ENCODE measurements around the gene COL23A1.

Gene COL23A1

DNA sequence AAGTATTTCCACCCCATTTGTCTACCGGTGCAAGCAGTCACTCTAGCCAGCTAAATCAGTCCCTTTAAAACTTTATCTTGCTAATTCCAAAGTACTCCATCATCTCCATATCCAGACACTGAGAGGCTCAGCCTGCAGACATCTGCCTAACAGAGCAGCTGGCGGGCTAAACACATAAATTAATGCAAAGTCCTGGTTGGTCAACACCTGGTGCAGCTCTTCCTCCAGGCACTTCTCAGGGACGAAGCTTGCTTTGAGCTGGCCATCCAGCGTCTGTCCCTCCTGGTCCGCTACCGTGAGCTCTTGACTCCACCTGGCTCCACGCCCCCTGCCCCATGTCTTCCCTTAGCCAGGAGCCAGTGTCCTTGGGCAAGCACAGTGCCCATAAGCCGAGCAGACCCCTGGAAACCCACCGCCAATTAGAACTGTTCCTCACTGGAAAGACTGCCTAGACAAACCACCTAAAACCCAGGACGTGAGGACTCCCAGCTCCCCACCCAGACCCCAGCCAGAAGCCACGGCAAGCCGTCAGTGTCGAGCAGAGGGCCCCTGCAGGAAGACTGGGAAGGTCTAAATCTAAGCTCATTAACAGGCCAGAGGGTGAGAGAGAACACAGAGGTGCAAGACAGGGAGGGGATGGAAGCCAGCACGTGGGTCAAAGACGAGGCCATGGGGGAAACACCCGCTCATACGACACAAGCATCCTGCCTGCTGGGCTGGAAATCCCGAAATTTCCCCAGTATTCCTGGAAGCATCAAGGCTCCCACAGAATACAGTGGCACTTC, 120.0 kb downstream of the COL23A1 start:
- H3K4me2 ChIP-seq (ENCODE audit: low read length) = no peak overlapping the region
- H3K36me3 ChIP-seq (replicated peaks; ENCODE audit: low read depth, low read length) = no peaks in the 10 kb centered on the region
- no peaks in the 10 kb centered on the region for H3K9me3 ChIP-seq (ENCODE audit: insufficient read depth, low read length)
- H2AFZ ChIP-seq (ENCODE audit: low read depth, low read length) = no peak overlapping the region
- no peaks in the 10 kb centered on the region for H3K4me1 ChIP-seq (ENCODE audit: low read length)
- no peak overlapping the region for H3K9ac ChIP-seq (ENCODE audit: low read length)
- no peaks in the 10 kb centered on the region for H3K27me3 ChIP-seq (ENCODE audit: low read depth, low read length)
- no peak overlapping the region for H3K4me3 ChIP-seq (ENCODE audit: low read length)
- H3K27ac ChIP-seq (ENCODE audit: low read length) = no peak overlapping the region
- H4K20me1 ChIP-seq (ENCODE audit: insufficient read depth, low read length) = no peaks in the 10 kb centered on the region
- no peaks in the 10 kb centered on the region for H3K79me2 ChIP-seq (ENCODE audit: low read length)
- no peak for TF ChIP-seq EZH2phosphoT487 (IDR thresholded peaks at IDR 0.05; ENCODE audit: low read depth)
- TF ChIP-seq, protein P1, sequence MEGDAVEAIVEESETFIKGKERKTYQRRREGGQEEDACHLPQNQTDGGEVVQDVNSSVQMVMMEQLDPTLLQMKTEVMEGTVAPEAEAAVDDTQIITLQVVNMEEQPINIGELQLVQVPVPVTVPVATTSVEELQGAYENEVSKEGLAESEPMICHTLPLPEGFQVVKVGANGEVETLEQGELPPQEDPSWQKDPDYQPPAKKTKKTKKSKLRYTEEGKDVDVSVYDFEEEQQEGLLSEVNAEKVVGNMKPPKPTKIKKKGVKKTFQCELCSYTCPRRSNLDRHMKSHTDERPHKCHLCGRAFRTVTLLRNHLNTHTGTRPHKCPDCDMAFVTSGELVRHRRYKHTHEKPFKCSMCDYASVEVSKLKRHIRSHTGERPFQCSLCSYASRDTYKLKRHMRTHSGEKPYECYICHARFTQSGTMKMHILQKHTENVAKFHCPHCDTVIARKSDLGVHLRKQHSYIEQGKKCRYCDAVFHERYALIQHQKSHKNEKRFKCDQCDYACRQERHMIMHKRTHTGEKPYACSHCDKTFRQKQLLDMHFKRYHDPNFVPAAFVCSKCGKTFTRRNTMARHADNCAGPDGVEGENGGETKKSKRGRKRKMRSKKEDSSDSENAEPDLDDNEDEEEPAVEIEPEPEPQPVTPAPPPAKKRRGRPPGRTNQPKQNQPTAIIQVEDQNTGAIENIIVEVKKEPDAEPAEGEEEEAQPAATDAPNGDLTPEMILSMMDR (IDR thresholded peaks at IDR 0.05; ENCODE audit: low read depth, low read length) = no peak

DNA sequence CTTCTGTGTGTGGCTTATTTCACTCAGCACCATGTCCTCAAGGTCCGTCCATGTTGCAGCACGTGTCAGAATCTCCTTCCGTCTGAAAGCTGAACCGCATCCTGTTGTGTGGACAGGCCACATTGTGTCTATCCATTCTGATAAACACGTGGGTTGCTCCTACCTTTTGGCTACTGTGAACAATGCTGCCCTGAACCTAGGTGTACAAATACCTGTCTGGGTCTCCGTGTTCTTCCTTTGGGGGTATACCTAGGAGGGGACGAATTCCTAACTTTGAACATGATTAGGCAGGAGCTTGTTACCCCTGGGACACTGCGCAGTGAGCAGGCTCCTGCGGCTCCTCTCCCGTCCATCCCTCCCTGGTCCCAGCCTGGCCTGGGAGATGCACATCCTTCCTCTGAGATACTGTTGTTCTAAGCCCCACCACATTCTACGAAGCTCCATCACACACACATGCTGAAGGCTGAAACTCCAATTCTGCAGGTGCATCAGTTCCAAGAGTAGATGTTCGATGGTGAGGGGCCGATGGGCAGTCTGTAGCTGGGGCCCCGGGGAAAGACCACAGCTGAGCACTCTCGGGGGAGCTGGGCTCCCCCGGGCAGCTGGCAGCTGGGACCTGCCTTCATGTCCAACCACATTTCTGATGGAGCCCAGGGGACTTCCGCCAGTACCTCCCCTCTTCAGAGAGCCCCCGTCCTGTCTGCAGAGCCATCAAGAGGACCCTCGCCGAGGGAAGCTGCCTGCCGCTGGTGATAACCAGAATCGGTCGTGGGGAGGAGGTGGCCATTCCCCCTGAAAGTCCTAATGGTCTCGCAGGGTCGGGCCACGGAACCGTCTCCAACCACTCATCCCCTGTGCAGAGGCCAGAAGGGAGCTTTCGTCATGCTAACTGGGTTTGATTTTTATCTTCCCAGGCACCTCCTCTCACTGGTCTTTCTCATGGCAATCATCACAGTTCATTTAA, 120.9 kb downstream of the COL23A1 start:
- Histone ChIP-seq H3K27ac (ENCODE audit: low read length) (no peak overlapping the region), H3K4me3 (ENCODE audit: low read length) (no peak overlapping the region), H3K4me2 (ENCODE audit: low read length) (no peak overlapping the region), H3K27me3 (ENCODE audit: low read depth, low read length) (no peaks in the 10 kb centered on the region), H3K36me3 (replicated peaks; ENCODE audit: low read depth, low read length) (no peaks in the 10 kb centered on the region), H3K9ac (ENCODE audit: low read length) (no peak overlapping the region), H3K4me1 (ENCODE audit: low read length) (no peaks in the 10 kb centered on the region), H3K79me2 (ENCODE audit: low read length) (no peaks in the 10 kb centered on the region), H2AFZ (ENCODE audit: low read depth, low read length) (no peak overlapping the region), H3K9me3 (ENCODE audit: insufficient read depth, low read length) (no peaks in the 10 kb centered on the region), H4K20me1 (ENCODE audit: insufficient read depth, low read length) (no peaks in the 10 kb centered on the region)
- TF ChIP-seq, protein P1 (IDR thresholded peaks at IDR 0.05; ENCODE audit: low read depth, low read length) = no peak
- TF ChIP-seq EZH2phosphoT487 (IDR thresholded peaks at IDR 0.05; ENCODE audit: low read depth) = no peak

DNA sequence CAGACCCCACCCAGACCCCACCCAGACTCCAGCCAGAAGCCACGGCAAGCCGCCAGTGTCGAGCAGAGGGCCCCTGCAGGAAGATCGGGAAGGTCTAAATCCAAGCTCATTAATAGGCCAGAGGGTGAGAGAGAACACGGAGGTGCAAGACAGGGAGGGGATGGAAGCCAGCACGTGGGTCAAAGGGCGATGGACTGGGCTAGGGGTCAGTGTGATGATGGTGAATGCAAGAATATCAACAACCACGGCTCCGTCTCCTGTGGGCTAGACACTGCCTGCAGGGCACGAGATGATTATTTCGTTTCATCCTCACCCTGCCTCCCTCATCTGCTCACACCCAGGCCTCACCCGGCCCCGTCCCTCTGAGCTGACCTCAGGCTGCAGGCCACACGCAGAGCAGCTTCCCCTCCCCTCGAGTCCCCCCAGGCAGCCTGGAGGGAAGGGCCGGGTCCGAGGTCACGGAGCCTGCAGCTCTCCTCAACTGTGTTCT, 122.0 kb downstream of the COL23A1 start:
- Histone ChIP-seq H2AFZ (ENCODE audit: low read depth, low read length) (no peak overlapping the region), H3K27me3 (ENCODE audit: low read depth, low read length) (no peaks in the 10 kb centered on the region), H3K9me3 (ENCODE audit: insufficient read depth, low read length) (no peaks in the 10 kb centered on the region), H3K27ac (ENCODE audit: low read length) (no peak overlapping the region), H4K20me1 (ENCODE audit: insufficient read depth, low read length) (no peaks in the 10 kb centered on the region), H3K4me3 (ENCODE audit: low read length) (no peak overlapping the region), H3K9ac (ENCODE audit: low read length) (no peak overlapping the region), H3K79me2 (ENCODE audit: low read length) (no peaks in the 10 kb centered on the region), H3K4me1 (ENCODE audit: low read length) (no peaks in the 10 kb centered on the region), H3K36me3 (replicated peaks; ENCODE audit: low read depth, low read length) (no peaks in the 10 kb centered on the region), H3K4me2 (ENCODE audit: low read length) (no peak overlapping the region)
- TF ChIP-seq EZH2phosphoT487 (IDR thresholded peaks at IDR 0.05; ENCODE audit: low read depth) = no peak
- TF ChIP-seq, protein P1 (IDR thresholded peaks at IDR 0.05; ENCODE audit: low read depth, low read length) = no peak

Measured in OCI-LY3 (cell line).